CD4-positive, alpha-beta T cell treated with Interferon alpha-2 for 1 hour (primary cell): ENCODE data around the gene CTSK.

Experiments
- DNase-seq, 2 donors: peaks; one replicate each; pipeline ENCODE4 v3.0.0-alpha.2; 2020 to 2022

Gene CTSK

DNA sequence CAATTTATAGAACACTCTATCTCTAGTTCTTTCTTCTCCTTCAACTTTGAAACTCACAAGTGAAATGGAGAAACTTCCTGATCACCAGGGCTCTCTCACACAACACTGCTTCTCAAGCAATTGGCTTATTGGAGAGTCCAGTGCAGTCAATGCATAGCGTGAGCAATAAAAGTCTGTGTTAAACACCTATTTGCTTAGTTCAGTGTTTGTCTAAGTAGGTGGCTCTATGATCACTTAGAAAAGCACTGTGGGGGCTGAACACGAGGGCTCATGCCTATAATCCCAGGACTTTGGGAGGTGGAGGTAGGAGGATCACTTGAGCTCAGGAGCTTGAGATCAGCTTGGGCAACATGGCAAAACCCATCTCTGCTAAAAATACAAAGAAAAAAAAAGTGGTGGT is 54.6 kb downstream of the CTSK start:
- no peak for DNase-seq

- no peak for DNase-seq
Measured at GRCh38 chr1:150751443-150751842, 56.6 kb downstream of the CTSK start.

DNA sequence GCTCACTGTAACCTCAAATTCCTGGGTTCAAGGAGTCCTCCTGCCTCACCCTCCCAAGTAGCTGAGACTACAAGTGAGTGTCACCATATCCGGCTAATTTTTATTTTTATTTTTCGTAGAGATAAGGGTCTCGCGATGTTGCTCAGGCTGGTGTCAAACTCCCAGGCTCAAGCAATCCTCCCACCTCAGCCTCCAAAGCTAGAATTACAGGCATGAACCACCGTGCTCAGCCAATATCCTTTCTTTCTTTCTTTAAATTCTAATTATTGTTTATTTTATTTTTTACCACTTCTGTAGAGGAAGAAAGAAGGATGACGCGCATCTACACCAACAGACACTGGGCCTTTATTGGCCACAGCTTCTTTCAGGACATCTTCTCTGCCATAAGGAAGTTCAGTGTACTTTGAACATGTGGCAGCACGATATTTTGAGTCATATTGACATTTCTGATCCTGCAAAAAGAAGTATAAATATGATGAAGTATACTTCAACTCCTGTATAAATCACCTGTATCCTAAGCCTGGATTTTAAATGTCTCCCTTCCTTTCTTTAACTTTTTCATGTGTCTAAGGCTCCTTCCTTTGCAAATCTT is 58.2 kb downstream of the CTSK start:
- no peak for DNase-seq

DNA sequence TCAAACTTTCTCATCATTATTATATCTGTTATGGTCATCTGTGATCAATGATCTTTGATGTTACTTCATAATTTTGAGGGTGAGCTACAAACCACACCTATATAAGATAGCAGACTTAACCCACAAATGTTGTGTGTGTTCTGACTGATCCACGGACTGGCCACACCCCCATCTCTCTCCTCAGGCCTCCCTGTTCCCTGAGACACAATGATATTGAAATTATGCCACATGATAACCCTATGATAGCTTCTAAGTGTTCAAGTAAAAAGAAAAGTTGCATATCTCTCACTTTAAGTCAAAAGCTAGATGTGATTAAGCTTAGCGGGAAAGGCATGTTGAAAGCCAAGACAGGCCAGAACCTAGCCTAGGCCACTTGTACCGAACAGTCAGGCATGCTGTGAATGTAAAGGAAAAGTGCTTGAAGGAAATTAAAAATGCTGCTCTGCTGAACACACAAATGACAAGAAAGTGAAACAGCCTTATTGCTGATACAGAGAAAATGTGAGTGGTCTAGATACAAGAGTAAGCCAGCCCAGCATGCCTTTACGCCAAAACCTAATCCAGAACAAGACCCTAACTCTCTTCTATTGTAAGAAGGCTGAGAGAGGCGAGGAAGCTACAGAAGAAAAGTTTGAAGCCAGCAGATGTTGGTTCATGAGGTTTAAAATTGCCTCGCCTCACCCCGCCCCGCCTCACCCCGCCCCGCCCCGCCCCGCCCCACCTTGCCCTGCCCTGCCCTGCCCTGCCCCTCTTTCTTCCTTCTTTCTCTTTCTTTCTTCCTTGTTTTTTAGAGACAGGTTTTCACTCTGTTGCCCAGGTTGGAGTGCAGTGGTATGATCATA is 59.0 kb downstream of the CTSK start:
- no peak for DNase-seq
